Vagina (tissue), 2 donors: ENCODE measurements around the gene GIPC2. TPM values are rescaled to one million over a fixed set of nuclear protein-coding genes. Genes with fewer than 3 reads are reported as not detected.
A peak's percentile ranks its signal among the peaks of the same experiment; 100 is the strongest.

Source experiments
- DNase-seq, 2 donors: peaks; one replicate each; pipeline ENCODE4 v3.0.0-alpha.2; 2017; ENCODE audit errors: extremely low spot score in 2 of 2
- H3K27ac ChIP-seq: fragments of 200-600 bp; sonication (generic); one replicate; pipeline ENCODE4 v1.5.1; 2019
- H3K27me3 ChIP-seq: fragments of 200-600 bp; sonication (generic); one replicate; pipeline ENCODE4 v1.5.1; 2019
- H3K36me3 ChIP-seq, 2 donors: fragments of 200-600 bp; sonication (generic); one replicate each; pipeline ENCODE4 v1.5.1; 2017 to 2019
- H3K4me1 ChIP-seq: fragments of 200-600 bp; sonication (generic); one replicate; pipeline ENCODE4 v1.5.1; 2019
- H3K4me3 ChIP-seq, 2 donors: fragments of 200-600 bp; sonication (generic); 1 replicate in 1 of 2; 2 replicates in 1 of 2; pipeline ENCODE4 v1.5.1; 2016 to 2019
- H3K9me3 ChIP-seq: fragments of 200-600 bp; sonication (generic); one replicate; pipeline ENCODE4 v1.5.1; 2019
- POLR2A ChIP-seq, 2 donors: fragments of 450-650 bp; IDR thresholded peaks; one replicate each; pipeline ENCODE4 v1.6.1; 2017; ENCODE audit warnings: antibody characterized with exemption in 2 of 2, mild to moderate bottlenecking in 2 of 2, moderate library complexity in 2 of 2
- POLR2AphosphoS5 ChIP-seq, 2 donors: sonication (generic); formaldehyde crosslinking; IDR thresholded peaks; one replicate each; pipeline ENCODE4 v1.9.0; 2017; ENCODE audit warnings: antibody characterized with exemption in 2 of 2, mild to moderate bottlenecking in 2 of 2, low read depth in 1 of 2; ENCODE audit not compliant: insufficient read depth in 1 of 2
- intact Hi-C: fragments of 100-400 bp; cut with DNase I; formaldehyde crosslinking; loops from one replicate; pipeline ENCODE4 v1.15.1; 2023
- total RNA-seq: library from RNA; depleted of rRNA; stranded (reverse); fragments of >200 nt; gene quantifications from one replicate; pipeline ENCODE4 v1.2.3, GENCODE V29; 2016
- TF ChIP-seq, protein P1 (sequence below), 3 experiments: fragments of 450-650 bp in 2 of 3; fragments of 200-600 bp in 1 of 3; sonication (generic) in 1 of 3; IDR thresholded peaks; one replicate each; pipeline ENCODE4 v1.5.1; 2017 to 2019; ENCODE audit warnings: antibody characterized with exemption in 3 of 3, mild to moderate bottlenecking in 2 of 3, moderate library complexity in 2 of 3

Gene GIPC2
- total RNA-seq, 1 donor from 2014 or later, result 2.7 TPM

GRCh38 chr1:78043436-78043835 lies 2.3 kb upstream of the GIPC2 start:
- intact Hi-C loops, result no loop called here
- Histone ChIP-seq H3K27me3 (no peaks in the 10 kb centered on the region), H3K4me3 (no peak overlapping the region), H3K36me3 (no peaks in the 10 kb centered on the region), H3K4me1 (peaks cover 12% of the 10 kb centered on the region), H3K27ac (no peak overlapping the region), H3K9me3 (no peaks in the 10 kb centered on the region)
- TF ChIP-seq POLR2AphosphoS5 (IDR thresholded peaks at IDR 0.05; ENCODE audit: insufficient read depth in 1 of 2, low read depth in 1 of 2) (no peak), POLR2A (IDR thresholded peaks at IDR 0.05) (no peak)
- TF ChIP-seq, protein P1, sequence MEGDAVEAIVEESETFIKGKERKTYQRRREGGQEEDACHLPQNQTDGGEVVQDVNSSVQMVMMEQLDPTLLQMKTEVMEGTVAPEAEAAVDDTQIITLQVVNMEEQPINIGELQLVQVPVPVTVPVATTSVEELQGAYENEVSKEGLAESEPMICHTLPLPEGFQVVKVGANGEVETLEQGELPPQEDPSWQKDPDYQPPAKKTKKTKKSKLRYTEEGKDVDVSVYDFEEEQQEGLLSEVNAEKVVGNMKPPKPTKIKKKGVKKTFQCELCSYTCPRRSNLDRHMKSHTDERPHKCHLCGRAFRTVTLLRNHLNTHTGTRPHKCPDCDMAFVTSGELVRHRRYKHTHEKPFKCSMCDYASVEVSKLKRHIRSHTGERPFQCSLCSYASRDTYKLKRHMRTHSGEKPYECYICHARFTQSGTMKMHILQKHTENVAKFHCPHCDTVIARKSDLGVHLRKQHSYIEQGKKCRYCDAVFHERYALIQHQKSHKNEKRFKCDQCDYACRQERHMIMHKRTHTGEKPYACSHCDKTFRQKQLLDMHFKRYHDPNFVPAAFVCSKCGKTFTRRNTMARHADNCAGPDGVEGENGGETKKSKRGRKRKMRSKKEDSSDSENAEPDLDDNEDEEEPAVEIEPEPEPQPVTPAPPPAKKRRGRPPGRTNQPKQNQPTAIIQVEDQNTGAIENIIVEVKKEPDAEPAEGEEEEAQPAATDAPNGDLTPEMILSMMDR (IDR thresholded peaks at IDR 0.05), result no peak
- no peak for DNase-seq

- no peak for TF ChIP-seq POLR2AphosphoS5 (IDR thresholded peaks at IDR 0.05; ENCODE audit: insufficient read depth in 1 of 2, low read depth in 1 of 2)
- TF ChIP-seq, protein P1 (IDR thresholded peaks at IDR 0.05), result no peak
- no peak for TF ChIP-seq POLR2A (IDR thresholded peaks at IDR 0.05)
- intact Hi-C loops, result no loop called here
- Histone ChIP-seq H3K9me3 (no peaks in the 10 kb centered on the region), H3K27ac (no peak overlapping the region), H3K4me1 (peaks cover 12% of the 10 kb centered on the region), H3K27me3 (no peaks in the 10 kb centered on the region), H3K36me3 (no peaks in the 10 kb centered on the region), H3K4me3 (peak overlapping the region; percentile 51 to 57)
- no peak for DNase-seq
Observed at GRCh38 chr1:78044796-78045562, 787 bp upstream of the GIPC2 start.

DNA sequence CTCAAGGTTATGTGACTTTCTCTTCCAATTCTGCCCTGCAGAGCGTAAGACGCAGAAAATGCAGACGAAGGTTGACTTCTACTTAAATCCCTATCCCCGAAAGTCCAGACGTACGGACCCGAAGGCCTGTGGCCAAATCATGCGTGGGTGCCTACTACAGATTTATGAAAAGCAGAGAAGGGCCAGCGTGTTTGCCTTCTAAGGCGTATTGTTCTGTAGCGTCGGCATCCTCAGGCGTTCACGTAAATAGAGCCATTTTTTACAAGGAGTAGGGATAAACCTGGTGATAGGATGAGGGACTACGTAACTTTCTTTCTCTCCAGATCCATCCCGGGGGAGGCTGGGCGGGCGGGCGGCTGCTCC lies 222 bp upstream of the GIPC2 start:
- TF ChIP-seq POLR2A (IDR thresholded peaks at IDR 0.05), result no peak
- no peak for TF ChIP-seq POLR2AphosphoS5 (IDR thresholded peaks at IDR 0.05; ENCODE audit: insufficient read depth in 1 of 2, low read depth in 1 of 2)
- TF ChIP-seq, protein P1 (IDR thresholded peaks at IDR 0.05), result no peak

DNA sequence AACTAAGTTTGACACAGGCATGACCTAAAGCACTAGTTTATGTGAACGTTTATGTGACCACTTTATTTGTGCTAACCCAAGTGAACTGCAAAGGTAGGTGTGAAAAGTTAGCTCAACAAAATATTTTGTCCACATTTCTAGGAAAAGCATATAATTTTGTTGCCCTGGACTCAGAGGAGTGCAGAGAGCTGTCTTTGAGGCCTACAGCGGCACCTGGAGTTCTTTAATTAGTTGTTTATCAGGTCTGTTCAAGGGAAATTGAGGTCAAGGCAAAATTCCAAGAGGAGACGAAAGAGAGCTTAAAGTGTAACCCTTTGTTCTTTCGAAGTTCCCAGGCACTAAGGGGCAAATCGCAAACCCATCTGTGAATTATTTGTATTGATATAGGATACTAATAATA lies 1.3 kb downstream of the GIPC2 start:
- no peaks in the 10 kb centered on the region for H3K9me3 ChIP-seq
- TF ChIP-seq, protein P1 (IDR thresholded peaks at IDR 0.05), result no peak
- TF ChIP-seq POLR2AphosphoS5 (IDR thresholded peaks at IDR 0.05; ENCODE audit: insufficient read depth in 1 of 2, low read depth in 1 of 2) (no peak), POLR2A (IDR thresholded peaks at IDR 0.05) (no peak)
- no peak for DNase-seq
- no peaks in the 10 kb centered on the region for H3K36me3 ChIP-seq
- intact Hi-C loops, result no loop called here
- no peaks in the 10 kb centered on the region for H3K27me3 ChIP-seq
- peaks cover 12% of the 10 kb centered on the region for H3K4me1 ChIP-seq
- peak overlapping the region in 1 of 2 donors; percentile 57 for H3K4me3 ChIP-seq
- H3K27ac ChIP-seq, result peak overlapping the region; percentile 75

More for the DNA sequence above, 222 bp upstream of the GIPC2 start:
- DNase-seq, result no peak
- Histone ChIP-seq H3K27me3 (no peaks in the 10 kb centered on the region), H3K27ac (peak overlapping the region; percentile 75), H3K9me3 (no peaks in the 10 kb centered on the region), H3K4me3 (peak overlapping the region; percentile 51 to 57), H3K4me1 (peaks cover 12% of the 10 kb centered on the region), H3K36me3 (no peaks in the 10 kb centered on the region)
- intact Hi-C loops, result no loop called here

DNA sequence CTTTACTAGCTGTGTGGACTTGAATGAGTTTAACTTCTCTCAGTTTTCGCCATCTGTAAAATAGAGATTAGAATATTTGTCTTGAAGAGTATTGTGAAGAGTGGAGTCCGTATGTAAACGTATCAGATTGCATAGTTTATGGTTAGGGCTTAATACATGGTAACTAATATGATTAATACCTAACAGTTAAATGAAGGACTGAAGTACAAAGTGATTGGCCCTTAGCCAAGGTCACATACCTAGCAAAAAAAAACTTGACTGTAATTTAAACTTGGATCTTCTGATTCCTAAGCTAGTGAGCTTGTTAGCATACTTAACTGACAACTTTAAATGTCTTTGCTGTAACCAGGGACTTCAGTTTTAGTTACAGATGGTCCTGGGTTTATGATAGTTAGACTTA lies 1.9 kb downstream of the GIPC2 start:
- DNase-seq, result no peak
- no peak overlapping the region for H3K27ac ChIP-seq
- H3K27me3 ChIP-seq, result no peaks in the 10 kb centered on the region
- no peaks in the 10 kb centered on the region for H3K36me3 ChIP-seq
- H3K9me3 ChIP-seq, result no peaks in the 10 kb centered on the region
- H3K4me3 ChIP-seq, result no peak overlapping the region
- intact Hi-C loops, result no loop called here
- no peak for TF ChIP-seq POLR2AphosphoS5 (IDR thresholded peaks at IDR 0.05; ENCODE audit: insufficient read depth in 1 of 2, low read depth in 1 of 2)
- TF ChIP-seq, protein P1 (IDR thresholded peaks at IDR 0.05), result no peak
- no peak for TF ChIP-seq POLR2A (IDR thresholded peaks at IDR 0.05)
- peaks cover 12% of the 10 kb centered on the region for H3K4me1 ChIP-seq
